HL-60 (cell line): ENCODE results near the gene PRICKLE2.

ENCODE experiments used
- CTCF ChIP-seq: IDR thresholded peaks from one replicate; pipeline ENCODE4 v1.5.1; 2011; ENCODE audit warnings: low read length, control low read depth, inconsistent platforms; ENCODE audit not compliant: insufficient read depth
- GABPA ChIP-seq: IDR thresholded peaks from 2 replicates; pipeline ENCODE4 v1.6.1; 2012; ENCODE audit warnings: low read depth
- REST ChIP-seq: IDR thresholded peaks from 2 replicates; pipeline ENCODE4 v1.6.1; 2012; ENCODE audit warnings: low read depth; ENCODE audit not compliant: insufficient replicate concordance

GRCh38 chr3:64151342-64151871, 73.9 kb downstream of the PRICKLE2 start:
- no peak for TF ChIP-seq CTCF
- no peak for TF ChIP-seq REST
- TF ChIP-seq GABPA: no peak
